NCI-H1092 treated with DMSO at 0.1 percent for 48 hours (cell line): Measurements from ENCODE around the gene QSER1.
A peak's percentile ranks its signal among the peaks of the same experiment; 100 is the strongest.
"Not testable (repeated sequence)": the region's sequence is repeated elsewhere in the genome, so short reads cannot be mapped to it uniquely, and the experiment has no call there.

Experiments used
- DNase-seq: peaks from one replicate; lab custom pipeline; 2025; lab: John Stamatoyannopoulos, UW

QSER1 gene

GRCh38 chr11:33001281-33001680, 108.7 kb downstream of the QSER1 start:
- no peak for DNase-seq

DNA sequence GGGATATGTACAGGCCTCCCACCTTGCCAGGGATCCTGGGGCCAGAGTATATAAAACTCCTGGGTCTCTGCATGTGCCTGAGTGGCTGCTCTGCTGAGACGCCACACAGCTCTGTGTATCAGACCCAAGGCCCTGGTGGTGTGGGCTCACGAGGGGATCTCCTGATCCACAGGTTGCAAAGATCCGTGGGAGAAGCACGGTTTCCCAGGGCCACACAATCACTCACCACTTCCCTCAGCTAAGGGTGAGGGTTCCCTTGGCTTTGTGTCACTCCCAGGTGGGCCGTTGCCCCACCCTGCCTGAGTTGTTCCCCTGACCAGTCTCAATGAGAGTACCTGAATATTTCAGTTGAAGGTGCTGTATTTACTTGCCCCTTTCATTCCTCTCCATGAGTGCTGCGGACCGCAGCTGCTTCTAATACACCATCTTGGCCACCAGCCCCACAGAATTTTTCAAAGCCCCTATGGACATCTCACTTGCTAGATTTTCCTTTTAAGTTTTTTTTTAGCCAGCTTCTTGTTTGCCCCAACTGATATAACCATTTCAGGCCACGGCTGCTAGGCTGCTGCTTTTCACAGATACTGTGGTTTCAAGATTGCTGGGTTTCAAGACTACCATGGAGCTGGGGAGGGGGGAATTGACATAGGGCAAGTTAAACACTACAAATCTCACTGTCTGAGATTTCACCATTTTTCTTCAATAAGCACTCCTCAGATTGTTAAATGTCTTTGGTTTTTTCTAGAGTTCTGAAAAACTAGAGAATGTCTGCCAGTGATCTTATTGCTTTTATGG, 109.3 kb downstream of the QSER1 start:
- no peak for DNase-seq

DNA sequence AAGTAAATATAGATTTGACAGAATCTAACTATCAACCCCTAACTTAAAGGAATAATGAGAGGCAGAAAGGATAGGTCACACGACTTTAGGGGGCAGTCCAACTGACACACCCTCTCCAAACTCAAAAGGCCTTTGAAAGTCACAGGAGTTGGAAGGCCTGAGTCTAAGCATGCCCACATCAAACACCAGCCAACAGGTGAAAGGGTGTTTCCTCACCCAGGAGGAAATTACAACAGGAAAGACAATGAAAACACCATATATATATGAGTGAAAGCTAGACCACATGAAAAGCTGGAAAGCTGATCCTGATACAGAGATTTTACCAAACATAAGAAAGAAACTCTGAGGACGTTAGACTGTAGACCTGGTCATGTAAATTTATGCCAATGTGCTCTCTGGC, 112.6 kb downstream of the QSER1 start:
- DNase-seq = no peak

DNA sequence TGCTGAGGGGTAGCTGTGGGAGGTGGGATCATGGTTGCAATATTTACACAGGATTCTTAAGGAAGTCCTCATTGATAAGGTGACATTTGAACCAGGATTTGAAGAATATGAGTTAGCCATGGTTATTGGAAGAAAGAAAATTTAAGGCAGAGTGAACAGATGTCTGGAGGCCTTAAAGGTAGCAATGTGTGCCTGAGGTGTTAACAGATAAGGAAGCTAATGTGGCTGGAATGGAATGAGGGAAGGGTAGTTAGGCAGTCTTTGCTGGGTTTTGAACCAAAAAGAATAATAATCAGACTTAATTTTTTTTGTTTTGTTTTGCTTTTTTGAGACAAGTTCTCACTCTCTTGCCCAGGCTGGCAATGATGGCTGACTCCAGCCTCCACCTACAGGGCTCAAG, 113.4 kb downstream of the QSER1 start:
- DNase-seq = no peak

- DNase-seq = no peak
Observed at GRCh38 chr11:33013755-33014154, 121.1 kb downstream of the QSER1 start.

GRCh38 chr11:33015621-33016551, 123.3 kb downstream of the QSER1 start, which contains the start of gene DEPDC7:
Gene DEPDC7 (plus strand): TSS chr11:33015878. CDS start chr11:33015956, 78 bp downstream.
- peak; percentile 96 for DNase-seq

GRCh38 chr11:33016654-33017053, 124.0 kb downstream of the QSER1 start:
- no peak for DNase-seq

- DNase-seq = peak; percentile 1
Observed at GRCh38 chr11:33017478-33017877, 124.9 kb downstream of the QSER1 start.

- no peak for DNase-seq
Observed at GRCh38 chr11:33017965-33018364, 125.4 kb downstream of the QSER1 start.

GRCh38 chr11:33018840-33019239, 126.2 kb downstream of the QSER1 start:
- no peak for DNase-seq

GRCh38 chr11:33021501-33021900, 128.9 kb downstream of the QSER1 start:
- DNase-seq = no peak

DNA sequence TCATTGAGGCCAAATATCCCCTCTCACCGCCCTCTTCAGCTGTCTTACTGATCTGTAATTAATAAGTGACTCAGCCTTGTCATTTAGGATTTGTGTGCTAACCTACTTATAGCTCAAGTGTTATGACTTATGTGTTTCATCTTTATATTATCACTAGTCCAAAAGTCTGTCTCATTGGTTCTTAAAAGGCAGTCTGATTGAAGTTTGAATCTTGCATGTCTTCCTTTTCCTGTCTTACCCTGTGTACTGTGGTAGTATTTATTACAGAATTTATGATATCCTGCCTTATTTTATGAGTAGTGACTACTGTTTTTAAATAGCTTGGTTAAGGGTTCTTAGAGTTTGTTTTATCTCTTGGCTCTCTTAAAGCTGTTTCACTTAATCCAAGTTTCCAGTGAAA, 129.3 kb downstream of the QSER1 start:
- DNase-seq = no peak

DNA sequence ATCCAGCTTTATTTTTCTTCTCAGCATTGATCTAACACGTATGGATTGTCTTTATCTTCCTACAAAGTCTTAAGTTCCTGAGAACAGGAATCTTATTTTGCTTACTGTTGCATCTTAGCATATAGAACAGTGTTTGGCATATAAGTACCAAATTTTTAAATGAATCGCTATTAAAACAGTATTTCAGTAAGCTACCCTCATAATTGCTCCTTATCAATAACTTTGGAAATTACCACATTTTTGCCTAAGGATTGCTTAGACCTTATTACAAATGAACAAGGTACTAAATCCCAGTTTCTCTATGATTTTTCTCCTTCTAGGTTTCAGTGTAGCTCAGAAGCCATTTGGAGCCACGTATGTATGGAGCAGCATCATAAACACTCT, 132.7 kb downstream of the QSER1 start:
- DNase-seq = no peak

DNA sequence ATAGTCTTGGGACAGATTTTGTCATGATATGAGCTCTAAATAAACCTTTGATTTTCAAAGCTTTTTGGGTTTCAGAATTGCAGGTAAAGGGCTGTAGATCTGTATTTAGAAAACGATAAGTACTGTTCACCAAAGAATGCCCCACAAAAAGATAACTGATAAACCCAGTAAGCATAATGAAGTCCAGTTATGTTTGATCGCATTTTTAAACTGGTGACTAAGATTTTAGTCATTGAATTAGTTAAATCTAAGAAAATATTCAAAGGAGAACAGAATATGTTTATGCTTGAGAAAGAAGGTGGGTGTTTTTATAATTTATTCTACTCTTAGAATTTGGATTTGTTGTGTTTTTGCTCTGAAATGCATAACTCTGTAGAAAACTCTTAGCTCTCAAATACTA, 134.6 kb downstream of the QSER1 start:
- DNase-seq = no peak

GRCh38 chr11:33027846-33028536, 135.4 kb downstream of the QSER1 start:
- DNase-seq = no peak

GRCh38 chr11:33028537-33028914, 135.9 kb downstream of the QSER1 start:
- DNase-seq = no peak

- DNase-seq = not testable (repeated sequence)
Observed at GRCh38 chr11:33029218-33029617, 136.6 kb downstream of the QSER1 start.
